ENCODE data around the gene CD33. TPM values are rescaled to one million over a fixed set of nuclear protein-coding genes. Genes with fewer than 3 reads are reported as not detected.
A peak's percentile ranks its signal among the peaks of the same experiment; 100 is the strongest.

CD33 gene
- total and polyA plus RNA-seq, 9 of the 15 experiments (the other 6 are each of a cell fraction or from before 2014, with no cell fraction given): 36.1 to 88.6 (median 49.6) TPM

DNA sequence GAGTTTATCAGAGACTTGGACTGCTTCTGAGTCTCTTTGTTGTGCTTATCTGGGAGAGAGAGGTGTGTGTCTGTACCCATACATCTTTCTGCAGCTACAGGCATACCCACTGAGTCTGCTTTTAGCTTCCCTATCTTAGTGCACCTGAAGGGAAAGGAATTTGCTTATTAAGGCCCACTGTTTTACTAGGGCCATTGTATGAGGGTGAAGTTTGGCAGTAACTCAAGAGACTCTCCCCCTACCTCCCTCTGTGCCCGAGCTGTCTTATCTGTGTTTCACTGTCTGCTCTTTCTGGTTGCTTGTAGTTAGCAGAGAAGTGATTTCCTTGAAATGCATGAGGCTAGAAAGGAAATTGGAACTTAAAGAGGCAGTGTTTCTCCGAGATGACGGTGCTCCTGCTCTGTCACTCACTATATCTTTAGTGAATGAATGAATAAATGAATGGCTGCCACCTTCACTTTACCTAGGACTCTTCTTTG lies 678 bp upstream of the CD33 start (continued):
- TF ChIP-seq, protein P1, sequence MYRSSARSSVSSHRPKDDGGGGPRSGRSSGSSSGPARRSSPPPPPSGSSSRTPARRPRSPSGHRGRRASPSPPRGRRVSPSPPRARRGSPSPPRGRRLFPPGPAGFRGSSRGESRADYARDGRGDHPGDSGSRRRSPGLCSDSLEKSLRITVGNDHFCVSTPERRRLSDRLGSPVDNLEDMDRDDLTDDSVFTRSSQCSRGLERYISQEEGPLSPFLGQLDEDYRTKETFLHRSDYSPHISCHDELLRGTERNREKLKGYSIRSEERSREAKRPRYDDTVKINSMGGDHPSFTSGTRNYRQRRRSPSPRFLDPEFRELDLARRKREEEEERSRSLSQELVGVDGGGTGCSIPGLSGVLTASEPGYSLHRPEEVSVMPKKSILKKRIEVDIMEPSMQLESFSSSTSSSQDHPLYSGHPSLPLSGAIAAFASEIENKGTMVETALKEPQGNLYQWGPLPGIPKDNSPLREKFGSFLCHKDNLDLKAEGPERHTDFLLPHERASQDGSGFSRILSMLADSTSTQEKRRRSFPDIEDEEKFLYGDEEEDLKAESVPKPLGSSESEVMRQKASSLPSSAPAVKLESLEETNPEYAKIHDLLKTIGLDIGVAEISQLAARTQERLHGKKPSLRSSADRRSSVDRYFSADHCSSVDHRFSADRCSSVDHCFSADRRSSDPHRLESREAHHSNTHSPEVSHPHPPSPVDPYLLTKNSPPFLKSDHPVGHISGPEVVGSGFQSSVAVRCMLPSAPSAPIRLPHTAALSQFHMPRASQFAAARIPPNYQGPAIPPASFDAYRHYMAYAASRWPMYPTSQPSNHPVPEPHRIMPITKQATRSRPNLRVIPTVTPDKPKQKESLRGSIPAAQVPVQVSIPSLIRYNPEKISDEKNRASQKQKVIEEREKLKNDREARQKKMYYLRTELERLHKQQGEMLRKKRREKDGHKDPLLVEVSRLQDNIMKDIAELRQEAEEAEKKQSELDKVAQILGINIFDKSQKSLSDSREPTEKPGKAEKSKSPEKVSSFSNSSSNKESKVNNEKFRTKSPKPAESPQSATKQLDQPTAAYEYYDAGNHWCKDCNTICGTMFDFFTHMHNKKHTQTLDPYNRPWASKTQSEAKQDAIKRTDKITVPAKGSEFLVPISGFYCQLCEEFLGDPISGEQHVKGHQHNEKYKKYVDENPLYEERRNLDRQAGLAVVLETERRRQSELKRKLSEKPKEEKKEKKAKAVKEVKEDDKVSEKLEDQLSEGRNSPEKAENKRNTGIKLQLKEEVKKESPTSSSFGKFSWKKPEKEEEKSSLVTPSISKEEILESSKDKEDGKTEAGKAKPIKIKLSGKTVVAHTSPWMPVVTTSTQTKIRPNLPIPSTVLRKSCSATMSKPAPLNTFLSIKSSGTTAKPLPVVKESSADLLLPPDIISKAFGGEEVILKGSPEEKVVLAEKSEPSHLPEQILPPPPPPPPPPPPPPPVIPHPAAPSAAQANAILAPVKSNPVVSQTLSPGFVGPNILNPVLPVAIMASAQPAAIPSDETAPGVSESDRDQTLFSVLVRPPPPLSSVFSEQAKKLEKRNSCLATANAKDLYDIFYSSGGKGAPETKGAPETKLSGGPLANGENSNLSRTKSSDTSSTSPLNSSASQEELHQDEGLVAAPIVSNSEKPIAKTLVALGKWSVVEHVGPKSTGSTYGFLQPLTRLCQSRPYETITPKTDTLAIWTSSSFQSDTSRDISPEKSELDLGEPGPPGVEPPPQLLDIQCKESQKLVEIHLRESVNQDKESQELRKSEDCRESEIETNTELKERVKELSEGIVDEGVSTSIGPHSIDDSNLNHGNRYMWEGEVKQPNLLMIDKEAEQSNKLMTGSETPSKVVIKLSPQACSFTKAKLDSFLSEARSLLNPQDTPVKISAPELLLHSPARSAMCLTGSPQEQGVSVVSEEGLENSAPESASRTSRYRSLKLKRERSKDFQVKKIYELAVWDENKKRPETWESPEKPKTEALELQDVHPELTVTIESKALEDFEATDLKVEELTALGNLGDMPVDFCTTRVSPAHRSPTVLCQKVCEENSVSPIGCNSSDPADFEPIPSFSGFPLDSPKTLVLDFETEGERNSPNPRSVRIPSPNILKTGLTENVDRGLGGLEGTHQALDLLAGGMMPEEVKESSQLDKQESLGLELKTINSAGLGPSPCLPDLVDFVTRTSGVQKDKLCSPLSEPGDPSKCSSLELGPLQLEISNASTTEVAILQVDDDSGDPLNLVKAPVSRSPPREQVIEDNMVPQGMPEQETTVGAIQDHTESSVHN (IDR thresholded peaks at IDR 0.05; ENCODE audit: borderline replicate concordance in 1 of 2, low read depth in 1 of 2): no peak
- peak in 1 of 2 experiments; percentile 71; a peak in 2 of 4 replicates for TF ChIP-seq TBL1XR1 (IDR thresholded peaks at IDR 0.05; ENCODE audit: low read length in 2 of 2)
- TF ChIP-seq NBN (IDR thresholded peaks at IDR 0.05; ENCODE audit: low read depth): no peak
- no peak for TF ChIP-seq ZNF124 (CRISPR knock-in tag; IDR thresholded peaks at IDR 0.05)
- no peak for TF ChIP-seq MAFG (tag; conservative IDR thresholded peaks at IDR 0.05)
- no peak for TF ChIP-seq SETDB1 (IDR thresholded peaks at IDR 0.05; ENCODE audit: low read length)
- TF ChIP-seq, protein P2, sequence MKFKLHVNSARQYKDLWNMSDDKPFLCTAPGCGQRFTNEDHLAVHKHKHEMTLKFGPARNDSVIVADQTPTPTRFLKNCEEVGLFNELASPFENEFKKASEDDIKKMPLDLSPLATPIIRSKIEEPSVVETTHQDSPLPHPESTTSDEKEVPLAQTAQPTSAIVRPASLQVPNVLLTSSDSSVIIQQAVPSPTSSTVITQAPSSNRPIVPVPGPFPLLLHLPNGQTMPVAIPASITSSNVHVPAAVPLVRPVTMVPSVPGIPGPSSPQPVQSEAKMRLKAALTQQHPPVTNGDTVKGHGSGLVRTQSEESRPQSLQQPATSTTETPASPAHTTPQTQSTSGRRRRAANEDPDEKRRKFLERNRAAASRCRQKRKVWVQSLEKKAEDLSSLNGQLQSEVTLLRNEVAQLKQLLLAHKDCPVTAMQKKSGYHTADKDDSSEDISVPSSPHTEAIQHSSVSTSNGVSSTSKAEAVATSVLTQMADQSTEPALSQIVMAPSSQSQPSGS (CRISPR knock-in tag; IDR thresholded peaks at IDR 0.05): no peak
- TF ChIP-seq, protein P3, sequence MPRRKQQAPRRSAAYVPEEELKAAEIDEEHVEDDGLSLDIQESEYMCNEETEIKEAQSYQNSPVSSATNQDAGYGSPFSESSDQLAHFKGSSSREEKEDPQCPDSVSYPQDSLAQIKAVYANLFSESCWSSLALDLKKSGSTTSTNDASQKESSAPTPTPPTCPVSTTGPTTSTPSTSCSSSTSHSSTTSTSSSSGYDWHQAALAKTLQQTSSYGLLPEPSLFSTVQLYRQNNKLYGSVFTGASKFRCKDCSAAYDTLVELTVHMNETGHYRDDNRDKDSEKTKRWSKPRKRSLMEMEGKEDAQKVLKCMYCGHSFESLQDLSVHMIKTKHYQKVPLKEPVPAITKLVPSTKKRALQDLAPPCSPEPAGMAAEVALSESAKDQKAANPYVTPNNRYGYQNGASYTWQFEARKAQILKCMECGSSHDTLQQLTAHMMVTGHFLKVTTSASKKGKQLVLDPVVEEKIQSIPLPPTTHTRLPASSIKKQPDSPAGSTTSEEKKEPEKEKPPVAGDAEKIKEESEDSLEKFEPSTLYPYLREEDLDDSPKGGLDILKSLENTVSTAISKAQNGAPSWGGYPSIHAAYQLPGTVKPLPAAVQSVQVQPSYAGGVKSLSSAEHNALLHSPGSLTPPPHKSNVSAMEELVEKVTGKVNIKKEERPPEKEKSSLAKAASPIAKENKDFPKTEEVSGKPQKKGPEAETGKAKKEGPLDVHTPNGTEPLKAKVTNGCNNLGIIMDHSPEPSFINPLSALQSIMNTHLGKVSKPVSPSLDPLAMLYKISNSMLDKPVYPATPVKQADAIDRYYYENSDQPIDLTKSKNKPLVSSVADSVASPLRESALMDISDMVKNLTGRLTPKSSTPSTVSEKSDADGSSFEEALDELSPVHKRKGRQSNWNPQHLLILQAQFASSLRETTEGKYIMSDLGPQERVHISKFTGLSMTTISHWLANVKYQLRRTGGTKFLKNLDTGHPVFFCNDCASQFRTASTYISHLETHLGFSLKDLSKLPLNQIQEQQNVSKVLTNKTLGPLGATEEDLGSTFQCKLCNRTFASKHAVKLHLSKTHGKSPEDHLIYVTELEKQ (CRISPR knock-in tag; IDR thresholded peaks at IDR 0.05): no peak
- TF ChIP-seq NCOA2 (IDR thresholded peaks at IDR 0.05; ENCODE audit: partially characterized antibody in 2 of 2): no peak
- no peak for TF ChIP-seq RAD51 (IDR thresholded peaks at IDR 0.05; ENCODE audit: borderline replicate concordance, low read depth)
- no peak for TF ChIP-seq ELF4 (CRISPR knock-in tag; IDR thresholded peaks at IDR 0.05)
- TF ChIP-seq ZNF316 (IDR thresholded peaks at IDR 0.05): no peak
